Loucy (cell line): ENCODE results near the gene GRB14.

Experiments
- CTCF ChIP-seq: fragments of 200-600 bp; sonication (generic); conservative IDR thresholded peaks from 2 replicates; pipeline ENCODE4 v1.5.1; 2014; ENCODE audit warnings: mild to moderate bottlenecking, antibody characterized with exemption, low read length
- EZH2phosphoT487 ChIP-seq: fragments of 200-600 bp; IDR thresholded peaks from 2 replicates; pipeline ENCODE4 v1.6.1; 2018; ENCODE audit warnings: antibody characterized with exemption, mild to moderate bottlenecking, moderate library complexity, borderline replicate concordance

GRCh38 chr2:164622338-164623106, 1.2 kb upstream of the GRB14 start:
- no peak for TF ChIP-seq CTCF
- no peak for TF ChIP-seq EZH2phosphoT487
